Effector memory CD4-positive, alpha-beta T cell (primary cell): ENCODE measurements around the gene SLC41A2.
A peak's percentile ranks its signal among the peaks of the same experiment; 100 is the strongest.

ENCODE experiments used
- DNase-seq, 3 donors: peaks; one replicate each; pipeline ENCODE4 v3.0.0-alpha.2; 2020
- H3K27ac ChIP-seq: 2 replicates; pipeline ENCODE4 v1.7.0; 2013; ENCODE audit warnings: mild to moderate bottlenecking, low read length, moderate library complexity; ENCODE audit not compliant: insufficient read depth, poor library complexity, severe bottlenecking
- H3K27me3 ChIP-seq: replicated peaks from 2 replicates; pipeline ENCODE4 v1.7.0; 2013; ENCODE audit warnings: mild to moderate bottlenecking, low read length; ENCODE audit not compliant: insufficient read depth, control insufficient read depth, poor library complexity, severe bottlenecking
- H3K36me3 ChIP-seq: 2 replicates; pipeline ENCODE4 v1.7.0; 2013; ENCODE audit warnings: mild to moderate bottlenecking, low read length, moderate library complexity; ENCODE audit not compliant: control insufficient read depth, insufficient read depth
- H3K4me1 ChIP-seq: 2 replicates; pipeline ENCODE4 v1.7.0; 2013; ENCODE audit warnings: low read length, mild to moderate bottlenecking; ENCODE audit not compliant: control insufficient read depth, insufficient read depth, poor library complexity, severe bottlenecking
- H3K4me3 ChIP-seq: 2 replicates; pipeline ENCODE4 v1.7.0; 2013; ENCODE audit warnings: low read length, low read depth, mild to moderate bottlenecking; ENCODE audit not compliant: insufficient read depth, poor library complexity, severe bottlenecking
- H3K9me3 ChIP-seq: 2 replicates; pipeline ENCODE4 v1.7.0; 2013; ENCODE audit warnings: mild to moderate bottlenecking, low read length, moderate library complexity; ENCODE audit not compliant: control insufficient read depth
- total RNA-seq, 3 donors: gene quantifications; one replicate each; lab custom pipeline; 2026; lab: John Stamatoyannopoulos, UW

SLC41A2 gene
- 3.6 to 4.0 (median 3.9) reads per million in 3 donors for total RNA-seq

DNA sequence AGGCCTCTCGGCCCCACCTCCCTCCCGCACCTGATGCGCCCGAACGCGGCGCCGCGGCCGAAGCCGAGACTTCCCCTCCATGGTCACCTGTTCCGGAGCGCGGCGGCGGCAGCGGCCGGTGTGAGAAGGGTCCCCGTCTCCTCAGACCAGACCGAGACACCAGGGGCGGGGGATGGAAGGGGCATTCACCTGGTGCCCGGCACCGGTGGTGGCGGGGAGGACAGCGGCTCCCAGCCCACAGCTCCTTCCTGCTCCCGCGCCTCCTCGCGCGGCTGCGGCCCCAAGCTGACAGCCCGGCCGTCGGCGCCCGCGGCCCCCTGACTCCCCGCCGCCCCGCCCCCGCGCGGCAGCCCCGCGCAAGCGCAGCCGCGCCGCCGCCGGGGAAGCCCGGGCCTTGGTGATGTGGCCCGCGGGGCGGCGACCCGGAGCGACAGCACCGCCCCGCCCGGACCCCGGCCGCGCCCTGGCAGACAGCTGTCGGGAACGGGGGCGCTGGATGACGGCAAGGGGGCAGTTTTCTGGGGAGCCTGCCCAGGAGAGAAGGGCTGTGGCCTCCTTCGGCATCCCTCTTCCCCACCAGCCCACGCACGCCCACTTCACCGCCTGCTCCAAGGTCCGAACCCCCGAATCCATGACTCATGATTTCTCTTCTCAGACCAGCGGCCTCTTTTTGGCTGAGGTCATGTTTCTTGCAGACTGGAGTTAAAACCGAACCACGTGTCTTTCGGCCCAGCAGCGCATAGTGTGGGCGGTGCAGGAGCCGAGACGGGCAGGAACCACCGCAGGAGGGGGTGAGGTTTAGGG lies at the start of gene SLC41A2:
Gene SLC41A2 (minus strand): TSS at position 290 of the 804 bp plus-strand sequence. CDS start 29,763 bp downstream, outside the sequence.
- Histone ChIP-seq H3K36me3 (no peaks in the 10 kb centered on the region), H3K4me3 (peak within 1 kb of the TSS; percentile 75), H3K27ac (peak within 1 kb of the TSS; percentile 63), H3K27me3 (no peaks in the 10 kb centered on the region), H3K9me3 (no peaks in the 10 kb centered on the region), H3K4me1 (peaks cover 7% of the 10 kb centered on the region)
- peak; percentile 67 to 73 (median 67) for DNase-seq

GRCh38 chr12:105001476-105001875 lies 43.4 kb upstream of the SLC41A2 start:
- DNase-seq, result no peak
- Histone ChIP-seq H3K4me1 (no peaks in the 10 kb centered on the region), H3K4me3 (no peak overlapping the region), H3K27me3 (no peaks in the 10 kb centered on the region), H3K9me3 (no peaks in the 10 kb centered on the region), H3K36me3 (peaks cover 25% of the 10 kb centered on the region), H3K27ac (no peak overlapping the region)

GRCh38 chr12:104999347-104999685 lies 41.2 kb upstream of the SLC41A2 start:
- Histone ChIP-seq H3K4me1 (no peaks in the 10 kb centered on the region), H3K27me3 (no peaks in the 10 kb centered on the region), H3K9me3 (no peaks in the 10 kb centered on the region), H3K27ac (no peak overlapping the region), H3K36me3 (peaks cover 29% of the 10 kb centered on the region), H3K4me3 (no peak overlapping the region)
- DNase-seq, result no peak

DNA sequence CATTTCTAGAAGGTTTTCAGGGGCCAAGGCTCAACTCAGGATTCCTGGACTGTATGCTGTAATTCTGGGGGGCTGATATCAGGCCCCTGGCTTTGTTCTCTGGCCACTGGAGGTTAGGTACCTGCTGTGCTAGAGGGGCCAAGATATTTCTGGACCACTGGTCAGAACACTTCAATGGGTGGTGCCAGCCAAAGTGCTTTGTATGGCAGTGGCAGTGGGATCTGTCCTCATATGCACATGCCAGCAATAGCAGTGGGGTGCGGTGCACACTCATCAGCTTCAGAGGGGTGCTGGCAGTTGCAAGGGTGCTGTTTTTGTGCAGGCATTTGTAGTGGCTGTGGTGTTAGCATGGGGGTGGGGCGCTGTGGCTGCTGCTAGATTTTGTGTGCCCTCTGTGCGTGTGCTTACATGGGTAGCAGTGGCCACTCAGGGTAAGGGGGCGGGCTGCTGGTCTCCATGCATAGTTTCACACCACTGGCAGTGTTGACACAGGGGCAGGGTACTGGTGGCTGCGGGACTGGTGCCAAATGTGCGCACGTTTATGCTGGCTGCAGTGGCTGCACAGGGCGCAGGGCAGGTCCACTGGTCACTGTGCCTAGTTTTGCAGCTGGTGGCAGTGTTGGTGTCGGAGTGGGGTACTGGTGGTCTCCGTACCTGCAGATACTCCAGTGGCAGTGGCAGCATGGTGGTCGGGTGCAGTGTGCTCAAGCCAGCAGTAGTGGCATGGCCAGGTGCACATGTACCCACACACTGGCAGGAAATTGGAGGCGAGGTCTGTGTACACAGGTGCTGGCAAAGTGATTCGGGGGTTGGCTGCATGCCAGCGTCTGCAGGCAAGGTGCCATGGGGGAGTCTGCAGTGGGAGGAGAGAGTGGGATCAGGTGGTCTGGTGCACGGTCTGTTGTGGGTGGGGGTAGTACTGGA lies 40.6 kb upstream of the SLC41A2 start:
- DNase-seq, result no peak
- Histone ChIP-seq H3K4me1 (no peaks in the 10 kb centered on the region), H3K36me3 (peaks cover 29% of the 10 kb centered on the region), H3K27me3 (no peaks in the 10 kb centered on the region), H3K4me3 (no peak overlapping the region), H3K27ac (no peak overlapping the region), H3K9me3 (no peaks in the 10 kb centered on the region)

GRCh38 chr12:104997541-104997940 lies 39.5 kb upstream of the SLC41A2 start:
- Histone ChIP-seq H3K4me3 (no peak overlapping the region), H3K9me3 (no peaks in the 10 kb centered on the region), H3K27ac (no peak overlapping the region), H3K4me1 (no peaks in the 10 kb centered on the region), H3K36me3 (peaks cover 30% of the 10 kb centered on the region), H3K27me3 (no peaks in the 10 kb centered on the region)
- no peak for DNase-seq

DNA sequence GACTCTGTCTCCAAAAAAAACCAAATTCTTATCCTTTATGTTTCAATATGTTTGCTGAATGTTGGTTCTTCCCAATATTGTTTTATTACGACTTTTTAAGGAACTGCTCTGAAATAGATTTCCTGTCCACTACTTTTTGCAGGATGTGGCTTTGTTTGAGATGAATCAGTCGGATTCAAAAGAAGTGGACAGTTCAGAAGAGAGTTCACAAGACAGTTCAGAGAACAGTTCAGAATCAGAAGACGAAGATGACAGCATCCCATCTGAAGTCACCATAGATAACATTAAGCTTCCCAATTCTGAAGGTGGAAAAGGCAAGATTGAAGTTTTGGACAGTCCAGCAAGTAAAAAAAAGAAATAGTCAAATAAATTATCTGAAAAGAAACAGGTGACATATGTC lies 36.2 kb upstream of the SLC41A2 start:
- Histone ChIP-seq H3K4me1 (no peaks in the 10 kb centered on the region), H3K36me3 (peaks cover 10% of the 10 kb centered on the region)
- no peak for DNase-seq

GRCh38 chr12:104991565-104992128 lies 33.6 kb upstream of the SLC41A2 start:
- no peaks in the 10 kb centered on the region for H3K9me3 ChIP-seq
- peaks cover 10% of the 10 kb centered on the region for H3K36me3 ChIP-seq
- DNase-seq, result no peak
- no peak overlapping the region for H3K4me3 ChIP-seq
- peaks cover 11% of the 10 kb centered on the region for H3K4me1 ChIP-seq
- H3K27ac ChIP-seq, result no peak overlapping the region
- H3K27me3 ChIP-seq, result no peaks in the 10 kb centered on the region

More for the DNA sequence above, 36.2 kb upstream of the SLC41A2 start:
- H3K27me3 ChIP-seq, result no peaks in the 10 kb centered on the region
- no peak overlapping the region for H3K4me3 ChIP-seq
- H3K9me3 ChIP-seq, result no peaks in the 10 kb centered on the region
- no peak overlapping the region for H3K27ac ChIP-seq

- H3K4me1 ChIP-seq, result peaks cover 13% of the 10 kb centered on the region
- no peaks in the 10 kb centered on the region for H3K9me3 ChIP-seq
- no peaks in the 10 kb centered on the region for H3K27me3 ChIP-seq
- no peak overlapping the region for H3K27ac ChIP-seq
- H3K4me3 ChIP-seq, result no peak overlapping the region
- no peak for DNase-seq
- peaks cover 9% of the 10 kb centered on the region for H3K36me3 ChIP-seq
Measured at GRCh38 chr12:104990950-104991349, 32.9 kb upstream of the SLC41A2 start.

DNA sequence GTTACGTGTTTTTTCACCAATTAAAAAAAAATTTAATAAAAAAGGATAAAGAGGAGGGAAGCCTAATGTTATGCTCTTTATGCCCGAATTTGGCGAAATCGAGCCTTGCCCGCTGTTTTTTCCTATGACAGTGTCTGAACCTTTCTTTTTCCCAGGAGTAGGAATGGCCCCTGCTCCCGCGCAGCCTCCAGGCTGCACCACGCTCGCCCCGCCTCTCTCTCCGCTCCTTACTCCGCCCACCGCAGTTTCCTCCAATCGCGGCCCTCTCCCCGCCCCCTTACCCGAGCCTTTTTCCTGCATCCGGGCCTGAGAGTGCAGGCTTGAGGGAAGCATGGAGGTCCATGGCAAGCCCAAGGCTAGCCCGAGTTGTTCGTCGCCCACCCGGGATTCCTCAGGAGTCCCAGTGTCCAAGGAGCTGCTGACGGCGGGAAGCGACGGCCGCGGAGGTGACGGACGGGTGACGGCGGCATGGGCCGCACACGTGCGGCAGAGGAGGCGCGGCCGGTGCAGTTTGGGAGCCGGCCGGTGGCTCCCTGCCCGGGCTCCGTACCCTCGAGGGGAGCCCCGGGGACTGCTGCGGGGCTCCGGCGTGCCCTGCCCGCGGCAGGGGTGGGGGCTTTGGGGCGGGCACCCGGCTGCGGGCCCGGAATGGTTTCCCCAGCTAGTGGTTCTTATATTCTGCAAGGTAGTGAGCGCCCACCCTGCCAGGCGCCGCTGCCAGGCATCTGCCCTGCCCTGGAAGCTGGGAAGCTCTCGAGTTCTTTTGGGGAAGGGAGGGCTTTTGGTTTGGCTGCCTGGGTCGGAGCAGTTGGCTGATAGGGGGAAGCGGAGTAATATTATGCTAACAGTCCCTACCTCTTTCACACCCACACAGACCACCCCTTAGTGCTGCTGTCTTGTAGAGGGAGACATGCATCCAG lies 28.2 kb upstream of the SLC41A2 start, which contains the start of gene NOPCHAP1:
Gene NOPCHAP1 (plus strand): TSS at position 295 of the 920 bp plus-strand sequence. CDS start 37 bp downstream, at position 332.
- peak within 1 kb of the TSS; percentile 66 for H3K27ac ChIP-seq
- DNase-seq, result peak; percentile 65 to 80 (median 79)
- H3K4me3 ChIP-seq, result peak within 1 kb of the TSS; percentile 85

More for the DNA sequence above, 28.2 kb upstream of the SLC41A2 start, which contains the start of gene NOPCHAP1:
- Histone ChIP-seq H3K27me3 (no peaks in the 10 kb centered on the region), H3K36me3 (no peaks in the 10 kb centered on the region), H3K9me3 (no peaks in the 10 kb centered on the region), H3K4me1 (peaks cover 13% of the 10 kb centered on the region)
